Measurements from ENCODE around the gene VMP1. TPM values are rescaled to one million over a fixed set of nuclear protein-coding genes. Genes with fewer than 3 reads are reported as not detected.

Gene VMP1
- total and polyA plus RNA-seq, 2 donors from 2014 or later: 96.4 to 338 TPM

DNA sequence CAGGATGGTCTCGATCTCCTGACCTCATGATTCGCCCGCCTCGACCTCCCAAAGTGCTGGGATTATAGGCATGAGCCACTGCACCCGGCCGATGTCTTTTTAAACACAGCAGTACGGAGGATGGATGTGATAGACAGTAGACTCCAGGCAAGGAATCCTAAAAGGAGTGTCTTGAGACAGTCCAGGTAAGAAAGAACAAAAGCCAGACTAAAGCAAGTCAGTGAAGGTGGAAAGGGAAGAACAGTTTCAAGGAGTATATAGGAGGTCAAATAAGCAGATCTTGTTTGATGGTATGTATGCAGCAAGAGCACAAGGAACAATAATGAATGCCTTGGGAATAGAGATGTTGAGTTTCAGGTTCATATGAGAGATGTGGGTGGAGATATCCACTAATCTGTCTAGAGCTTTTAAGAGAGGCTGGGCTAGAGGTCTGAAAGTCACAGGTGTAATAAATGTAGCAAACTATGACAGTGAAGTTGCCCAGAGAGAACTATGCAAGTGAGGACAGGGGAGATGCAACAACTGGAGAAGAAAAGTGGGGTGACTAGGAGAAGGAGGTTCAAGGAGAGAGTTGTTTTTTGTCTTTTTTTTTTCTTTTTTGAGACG lies 180.8 kb downstream of the VMP1 start:
- FAIRE-seq (no peak), DNase-seq (no peak)
- Histone ChIP-seq H3K9me3 (ENCODE audit: control insufficient read depth in 2 of 3, insufficient read depth in 1 of 3, low read length in 3 of 3) (no peaks in the 10 kb centered on the region), H3K27ac (ENCODE audit: low read depth in 2 of 2, low read length in 2 of 2) (no peak overlapping the region), H3K9ac (ENCODE audit: low read length in 3 of 3) (no peak overlapping the region), H3K27me3 (ENCODE audit: control insufficient read depth, insufficient read depth, low read length) (no peaks in the 10 kb centered on the region), H3K4me3 (ENCODE audit: low read length in 3 of 3) (no peak overlapping the region), H3K36me3 (ENCODE audit: control insufficient read depth in 2 of 3, insufficient read depth in 3 of 3, low read length in 3 of 3) (peaks cover 0 to 7% (median 4%) of the 10 kb centered on the region in 3 donors), H3K4me1 (ENCODE audit: control insufficient read depth in 2 of 3, insufficient read depth in 2 of 3, low read depth in 1 of 3, low read length in 3 of 3) (peaks cover 0 to 4% (median 0%) of the 10 kb centered on the region in 3 donors)
- TF ChIP-seq, protein P1, sequence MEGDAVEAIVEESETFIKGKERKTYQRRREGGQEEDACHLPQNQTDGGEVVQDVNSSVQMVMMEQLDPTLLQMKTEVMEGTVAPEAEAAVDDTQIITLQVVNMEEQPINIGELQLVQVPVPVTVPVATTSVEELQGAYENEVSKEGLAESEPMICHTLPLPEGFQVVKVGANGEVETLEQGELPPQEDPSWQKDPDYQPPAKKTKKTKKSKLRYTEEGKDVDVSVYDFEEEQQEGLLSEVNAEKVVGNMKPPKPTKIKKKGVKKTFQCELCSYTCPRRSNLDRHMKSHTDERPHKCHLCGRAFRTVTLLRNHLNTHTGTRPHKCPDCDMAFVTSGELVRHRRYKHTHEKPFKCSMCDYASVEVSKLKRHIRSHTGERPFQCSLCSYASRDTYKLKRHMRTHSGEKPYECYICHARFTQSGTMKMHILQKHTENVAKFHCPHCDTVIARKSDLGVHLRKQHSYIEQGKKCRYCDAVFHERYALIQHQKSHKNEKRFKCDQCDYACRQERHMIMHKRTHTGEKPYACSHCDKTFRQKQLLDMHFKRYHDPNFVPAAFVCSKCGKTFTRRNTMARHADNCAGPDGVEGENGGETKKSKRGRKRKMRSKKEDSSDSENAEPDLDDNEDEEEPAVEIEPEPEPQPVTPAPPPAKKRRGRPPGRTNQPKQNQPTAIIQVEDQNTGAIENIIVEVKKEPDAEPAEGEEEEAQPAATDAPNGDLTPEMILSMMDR (IDR thresholded peaks at IDR 0.05; ENCODE audit: borderline replicate concordance, extremely low read depth, insufficient read depth): no peak
- intact Hi-C loops (cut with DNase I): no loop called here

DNA sequence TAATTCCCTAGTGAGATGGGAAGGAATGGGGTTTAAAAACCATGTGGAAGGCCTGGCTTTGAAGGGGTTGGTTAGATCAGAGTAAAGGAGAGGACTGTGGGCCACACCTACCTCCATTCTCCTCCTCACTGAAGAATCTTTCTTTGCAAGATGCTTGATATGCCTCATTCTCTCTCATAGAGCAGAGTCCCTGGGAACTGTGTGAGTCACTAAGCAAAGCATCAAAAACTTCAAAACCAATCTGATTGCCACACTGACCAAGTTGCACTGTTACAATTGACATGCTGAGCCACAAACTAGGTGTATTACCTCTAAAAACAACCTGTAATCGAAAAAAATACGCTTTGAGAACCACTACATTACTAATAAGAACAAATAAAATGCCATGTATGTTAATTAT lies 183.3 kb downstream of the VMP1 start:
- TF ChIP-seq, protein P1 (IDR thresholded peaks at IDR 0.05; ENCODE audit: borderline replicate concordance, extremely low read depth, insufficient read depth): no peak
- Histone ChIP-seq H3K9ac (ENCODE audit: low read length in 3 of 3) (no peak overlapping the region), H3K36me3 (ENCODE audit: control insufficient read depth in 2 of 3, insufficient read depth in 3 of 3, low read length in 3 of 3) (peaks cover 0 to 4% (median 2%) of the 10 kb centered on the region in 3 donors), H3K4me1 (ENCODE audit: control insufficient read depth in 2 of 3, insufficient read depth in 2 of 3, low read depth in 1 of 3, low read length in 3 of 3) (peaks cover 0 to 7% (median 4%) of the 10 kb centered on the region in 3 donors), H3K27me3 (ENCODE audit: control insufficient read depth, insufficient read depth, low read length) (no peaks in the 10 kb centered on the region), H3K27ac (ENCODE audit: low read depth in 2 of 2, low read length in 2 of 2) (no peak overlapping the region), H3K4me3 (ENCODE audit: low read length in 3 of 3) (no peak overlapping the region), H3K9me3 (ENCODE audit: control insufficient read depth in 2 of 3, insufficient read depth in 1 of 3, low read length in 3 of 3) (no peaks in the 10 kb centered on the region)
- FAIRE-seq: no peak
- no peak for DNase-seq
- intact Hi-C loops (cut with DNase I): no loop called here

Small RNAs within 50 kb of the gene (microRNA-seq; reads per million reads assigned to microRNA genes)
- 341,548 reads per million, percentile 100 among the genes with 10 or more reads in this experiment for gene MIR21

Other genes with a start within 250 kb of the VMP1 start
- gene DHX40, start 142.0 kb upstream of the VMP1 start, total RNA-seq: 41.4 TPM
- 23.8 TPM for gene DHX40, start 142.0 kb upstream of the VMP1 start, polyA plus RNA-seq (ENCODE audit: insufficient read depth, low read depth, low replicate concordance)
- gene CLTC, start 87.8 kb upstream of the VMP1 start, total RNA-seq: 259 TPM
- 213 TPM for gene CLTC, start 87.8 kb upstream of the VMP1 start, polyA plus RNA-seq (ENCODE audit: insufficient read depth, low read depth, low replicate concordance)
- gene PTRH2, start 224 bp upstream of the VMP1 start, total RNA-seq: 17.3 TPM
- gene PTRH2, start 224 bp upstream of the VMP1 start, polyA plus RNA-seq (ENCODE audit: insufficient read depth, low read depth, low replicate concordance): 27.6 TPM
- gene TUBD1, start 185.3 kb downstream of the VMP1 start, total RNA-seq: 11.9 TPM
- 6.8 TPM for gene TUBD1, start 185.3 kb downstream of the VMP1 start, polyA plus RNA-seq (ENCODE audit: insufficient read depth, low read depth, low replicate concordance)
- gene RPS6KB1, start 185.5 kb downstream of the VMP1 start, total RNA-seq: 34.8 TPM
- 10.5 TPM for gene RPS6KB1, start 185.5 kb downstream of the VMP1 start, polyA plus RNA-seq (ENCODE audit: insufficient read depth, low read depth, low replicate concordance)

All from kidney (tissue), 14 donors.